HG03439 (cell line): Measurements from ENCODE around the gene CDK13.

Experiments used
- ATAC-seq: cut with Tn5 transposase; IDR thresholded peaks from one replicate; pipeline ENCODE4 v1.9.1; 2021; ENCODE audit warnings: mild to moderate bottlenecking, moderate library complexity; ENCODE audit not compliant: unreplicated experiment

The CDK13 gene

DNA sequence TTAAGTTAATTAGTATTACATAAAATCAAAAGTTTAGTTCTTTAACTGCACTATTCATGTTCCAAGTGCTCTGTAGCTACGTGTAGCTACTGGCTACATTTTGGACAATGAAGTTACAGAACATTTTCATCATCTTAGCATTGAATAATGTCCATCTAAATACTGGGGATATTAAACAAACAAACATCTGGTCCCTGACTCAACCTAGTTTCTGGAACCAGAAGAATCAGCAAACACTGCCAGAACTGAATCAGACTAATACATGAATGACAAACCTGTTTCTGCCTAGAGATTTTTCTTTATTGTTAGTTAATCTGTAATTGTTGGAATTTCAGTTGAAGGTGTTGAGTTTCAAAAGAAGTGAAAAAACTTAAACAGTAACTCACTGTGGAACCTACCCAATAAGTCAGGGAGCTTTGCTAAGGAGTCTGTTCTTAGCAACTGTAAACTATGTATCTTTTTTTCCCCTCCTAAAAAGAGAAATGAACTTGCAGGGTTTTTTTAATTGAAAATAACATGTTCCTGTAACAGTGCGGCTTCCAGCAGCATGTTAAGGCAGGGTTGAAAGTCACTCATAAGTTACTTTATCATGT is 58.3 kb downstream of the CDK13 start:
- no peak for ATAC-seq

- no peak for ATAC-seq
Observed at GRCh38 chr7:40009301-40009700, 59.2 kb downstream of the CDK13 start.

GRCh38 chr7:40014376-40014775 is 64.3 kb downstream of the CDK13 start:
- ATAC-seq = no peak

GRCh38 chr7:40015790-40016296 is 65.8 kb downstream of the CDK13 start:
- peak; percentile 73 for ATAC-seq

DNA sequence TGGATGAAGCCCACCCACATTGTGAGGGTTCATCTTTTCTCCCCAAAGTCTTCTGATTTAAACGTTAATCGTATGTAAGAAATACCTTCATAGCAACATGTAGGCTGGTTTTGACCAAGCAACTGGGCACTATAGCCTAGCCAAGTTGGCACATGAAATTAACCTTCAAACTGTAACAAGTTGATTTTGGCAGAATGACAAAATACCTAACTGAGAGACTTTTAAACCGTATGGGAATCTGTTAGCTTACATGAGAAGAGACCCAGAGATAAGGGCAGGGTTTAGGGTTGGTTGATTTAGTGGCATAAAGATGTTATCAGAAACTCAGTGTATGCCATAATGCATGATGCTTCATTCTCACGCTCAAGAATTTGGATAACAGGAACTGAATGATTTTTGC is 69.5 kb downstream of the CDK13 start:
- no peak for ATAC-seq

DNA sequence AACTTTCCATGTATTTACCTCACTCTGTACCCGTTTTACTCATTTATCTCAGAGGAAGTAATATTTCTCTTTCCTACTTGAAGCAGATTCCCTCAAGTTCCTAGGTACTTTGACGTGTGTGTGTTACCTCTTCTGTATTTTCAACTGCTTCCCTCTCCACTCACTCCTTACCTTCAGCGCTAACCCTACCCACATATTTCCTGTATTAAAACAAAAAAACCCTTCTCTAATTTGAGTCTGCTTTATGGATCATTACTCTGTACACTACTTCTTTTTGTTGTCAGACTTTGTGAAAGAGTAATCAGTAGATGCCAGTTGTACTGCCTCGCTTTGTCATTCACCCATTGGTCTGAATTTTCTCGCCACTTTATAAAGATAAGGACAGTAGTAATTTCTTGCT is 74.0 kb downstream of the CDK13 start:
- no peak for ATAC-seq

GRCh38 chr7:40024841-40025240 is 74.8 kb downstream of the CDK13 start:
- ATAC-seq = no peak

- no peak for ATAC-seq
Observed at GRCh38 chr7:40027545-40027944, 77.5 kb downstream of the CDK13 start.

DNA sequence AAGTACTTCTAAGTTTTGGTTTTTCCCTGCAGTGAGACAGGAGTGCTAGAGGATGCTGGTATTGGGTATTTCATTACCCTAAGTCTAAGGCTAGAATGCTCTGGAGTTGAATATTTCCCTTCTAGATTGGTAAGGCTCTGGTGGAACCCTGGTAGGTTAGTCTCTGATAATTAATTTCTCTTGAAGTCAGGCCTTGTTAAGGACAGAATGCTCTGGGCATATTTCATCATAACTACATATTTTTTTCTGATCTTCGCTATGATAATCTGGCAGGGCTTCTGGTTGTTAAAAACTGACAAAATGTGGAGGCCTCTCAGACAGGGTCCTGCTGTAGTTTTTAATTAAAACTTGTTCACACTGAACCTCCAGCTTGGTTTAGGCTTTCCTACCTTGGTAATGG is 83.8 kb downstream of the CDK13 start:
- ATAC-seq = no peak

- no peak for ATAC-seq
Observed at GRCh38 chr7:40041456-40041855, 91.4 kb downstream of the CDK13 start.

DNA sequence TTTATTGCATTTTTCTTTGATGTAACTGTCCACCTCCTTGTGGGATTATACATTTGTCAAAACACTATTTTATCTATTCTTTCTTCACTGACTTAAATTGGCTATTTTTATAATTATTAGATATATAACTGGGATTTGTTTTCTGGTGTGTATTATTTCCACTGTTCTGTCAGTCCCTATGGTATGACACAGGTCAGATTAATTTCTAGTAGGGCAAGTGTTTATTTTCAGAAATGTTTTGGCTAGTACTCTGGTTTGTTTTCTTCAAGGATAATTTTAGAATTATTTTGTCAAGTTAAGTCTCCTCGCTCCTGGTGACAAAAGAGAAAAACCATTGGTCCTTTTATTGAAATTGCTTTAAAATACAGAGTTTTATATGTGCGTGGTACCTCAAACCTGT is 93.1 kb downstream of the CDK13 start:
- no peak for ATAC-seq

- ATAC-seq = no peak
Observed at GRCh38 chr7:40047661-40048060, 97.6 kb downstream of the CDK13 start.

DNA sequence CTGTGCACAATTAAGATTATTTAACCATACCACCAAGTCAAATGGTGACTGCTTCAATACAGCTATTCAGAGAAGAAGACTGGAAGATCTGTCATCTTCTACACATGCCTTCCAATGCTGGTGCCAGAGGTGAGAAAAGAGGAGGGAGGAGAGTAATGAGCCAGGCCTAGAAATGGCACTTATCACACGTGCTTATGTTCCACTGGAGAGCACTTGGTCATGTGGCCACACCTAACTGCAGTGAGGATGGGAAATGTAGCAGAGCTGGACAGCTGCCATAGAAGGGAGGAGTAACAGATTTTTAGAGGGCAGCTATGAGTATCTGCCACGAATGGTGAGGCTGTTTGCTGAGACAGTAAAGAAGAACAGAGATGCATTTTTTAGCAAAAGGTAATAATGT is 107.2 kb downstream of the CDK13 start:
- ATAC-seq = no peak

- ATAC-seq = no peak
Observed at GRCh38 chr7:40058026-40058425, 108.0 kb downstream of the CDK13 start.

DNA sequence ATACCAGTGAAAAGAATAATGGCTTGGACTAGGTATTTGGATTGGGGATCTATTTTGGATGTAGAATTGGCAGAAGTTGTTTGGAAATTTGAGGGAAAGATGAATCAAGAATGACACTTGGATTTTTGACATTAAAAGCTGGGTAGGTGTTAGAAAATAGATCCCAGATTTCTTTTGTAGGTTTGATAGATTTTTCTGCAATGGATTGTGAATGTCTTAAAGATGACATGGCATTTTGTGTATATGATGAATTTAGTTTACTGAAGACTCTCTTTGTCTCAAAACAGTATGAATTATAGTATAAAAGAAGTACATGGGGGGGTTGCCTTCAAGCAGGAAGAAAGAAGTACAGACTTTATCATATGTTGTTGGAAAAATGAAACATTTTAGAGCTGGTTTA is 108.6 kb downstream of the CDK13 start:
- no peak for ATAC-seq

DNA sequence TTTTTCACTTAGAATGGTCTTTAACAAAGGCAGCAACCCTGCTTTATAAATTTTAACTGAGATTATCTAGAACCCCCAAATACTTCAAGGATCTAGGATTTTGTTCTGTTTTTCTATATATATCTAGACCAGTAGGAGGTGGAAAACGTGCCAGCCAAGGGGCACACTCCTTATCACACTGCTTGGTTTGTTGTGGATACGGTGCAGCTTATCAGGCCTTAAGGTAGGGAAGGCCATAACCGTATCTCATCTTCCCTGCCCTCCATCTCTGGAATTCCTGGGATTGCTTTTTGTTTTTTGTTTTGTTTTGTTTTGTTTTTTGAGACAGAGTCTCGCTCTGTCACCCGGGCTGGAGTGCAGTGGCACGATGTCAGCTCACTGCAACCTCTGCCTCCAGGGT is 109.0 kb downstream of the CDK13 start:
- ATAC-seq = no peak

DNA sequence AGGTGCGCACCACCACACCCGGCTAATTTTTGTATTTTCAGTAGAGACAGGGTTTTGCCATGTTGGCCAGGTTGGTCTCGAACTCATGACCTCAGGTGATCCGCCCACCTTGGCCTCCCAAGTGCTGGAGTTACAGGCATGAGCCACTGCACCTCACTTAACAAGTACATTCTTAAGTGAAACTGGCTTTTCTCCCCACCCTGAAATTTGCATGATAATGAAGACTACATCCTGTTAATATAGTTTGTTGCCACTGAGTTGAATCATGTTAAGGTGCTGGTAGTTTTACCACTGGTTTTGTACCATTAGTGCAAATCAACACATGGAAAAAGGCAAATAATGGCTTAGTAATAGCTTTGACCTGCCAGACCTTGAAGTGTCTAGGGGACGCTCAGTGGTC is 122.2 kb downstream of the CDK13 start:
- ATAC-seq = no peak

DNA sequence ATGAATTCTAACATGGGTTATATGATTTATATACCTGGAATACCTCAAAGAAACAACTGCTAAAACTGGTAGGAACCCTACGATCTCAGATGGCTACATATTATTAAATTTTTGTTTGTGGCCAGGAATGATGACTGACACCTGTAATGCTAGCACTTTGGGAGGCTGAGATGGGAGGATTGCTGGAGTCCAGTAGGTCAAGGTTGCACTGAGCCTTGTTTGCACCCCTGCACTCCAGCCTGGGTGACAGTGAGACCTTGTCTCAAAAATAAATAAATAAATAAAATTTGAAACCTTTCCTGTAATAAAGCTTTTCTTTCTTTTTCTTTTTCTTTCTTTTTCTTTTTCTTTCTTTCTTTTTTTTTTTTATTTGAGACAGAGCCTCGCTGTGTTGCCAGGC is 123.2 kb downstream of the CDK13 start:
- ATAC-seq = no peak

GRCh38 chr7:40077849-40078248 is 127.8 kb downstream of the CDK13 start:
- no peak for ATAC-seq

GRCh38 chr7:40092182-40092581 is 142.1 kb downstream of the CDK13 start:
- ATAC-seq = no peak

- ATAC-seq = no peak
Observed at GRCh38 chr7:40093631-40094350, 143.7 kb downstream of the CDK13 start.

- no peak for ATAC-seq
Observed at GRCh38 chr7:40095230-40095629, 145.2 kb downstream of the CDK13 start.
